NCI-H526 (cell line): Measurements from ENCODE around the gene GBX2.

Experiments
- DNase-seq, 2 experiments: peaks; one replicate each; lab custom pipeline; 2025; lab: John Stamatoyannopoulos, UW

The GBX2 gene

GRCh38 chr2:236117861-236118269, 50.3 kb downstream of the GBX2 start:
- no peak for DNase-seq

- DNase-seq = no peak
These were observed 50.8 kb downstream of the GBX2 start for GRCh38 chr2:236117401-236117800.
